Testis (tissue), 3 donors: ENCODE results near the gene NCSTN. TPM values are rescaled to one million over a fixed set of nuclear protein-coding genes. Genes with fewer than 3 reads are reported as not detected.

Experiments
- DNase-seq: peaks from one replicate; pipeline ENCODE4 v3.0.0-alpha.2; 2019
- H3K27ac ChIP-seq, 2 donors: fragments of 200-600 bp; sonication (generic); one replicate each; pipeline ENCODE4 v1.5.1; 2019
- H3K27me3 ChIP-seq: fragments of 200-600 bp; sonication (generic); one replicate; pipeline ENCODE4 v1.5.1; 2019
- H3K36me3 ChIP-seq: fragments of 200-600 bp; sonication (generic); one replicate; pipeline ENCODE4 v1.5.1; 2017; ENCODE audit warnings: low read depth; ENCODE audit errors: missing control alignments
- H3K4me1 ChIP-seq: fragments of 200-600 bp; sonication (generic); one replicate; pipeline ENCODE4 v1.5.1; 2019
- H3K4me3 ChIP-seq, 2 donors: fragments of 200-600 bp; sonication (generic); one replicate each; pipeline ENCODE4 v1.5.1; 2017 to 2019
- H3K9me3 ChIP-seq: fragments of 200-600 bp; sonication (generic); one replicate; pipeline ENCODE4 v1.5.1; 2017
- CTCF ChIP-seq, 3 experiments: fragments of 450-650 bp in 2 of 3; fragments of 200-600 bp in 1 of 3; sonication (generic) in 1 of 3; IDR thresholded peaks; one replicate each; pipeline ENCODE4 v1.5.1; 2016 to 2019; ENCODE audit warnings: antibody characterized with exemption in 3 of 3, mild to moderate bottlenecking in 2 of 3, moderate library complexity in 1 of 3
- POLR2A ChIP-seq: fragments of 450-650 bp; IDR thresholded peaks from one replicate; pipeline ENCODE4 v1.6.1; 2017; ENCODE audit warnings: antibody characterized with exemption, mild to moderate bottlenecking, moderate library complexity
- WGBS, 2 donors: methylation state at CpG; one replicate each; pipeline ENCODE4 v1.1.5; 2018; 5-methylcytosine and 5-hydroxymethylcytosine counted together
- intact Hi-C: fragments of 100-400 bp; cut with DNase I; formaldehyde crosslinking; loops from one replicate; pipeline ENCODE4 v1.15.1; 2023; ENCODE audit warnings: low total_unique reads
- polyA plus RNA-seq: library from polyadenylated mRNA; stranded (reverse); fragments of 350-450 nt; fragmentation: Illumina TruSeq; extraction: RNeasy Lipid Tissue Mini Kit (QIAGEN cat#74804); gene quantifications from one replicate; pipeline ENCODE4 v1.2.3, GENCODE V29; 2014; ENCODE audit warnings: low read depth, low replicate concordance; ENCODE audit not compliant: insufficient read depth
- total RNA-seq, 2 donors: library from RNA; depleted of rRNA; stranded (reverse); fragments of >200 nt; gene quantifications; one replicate each; pipeline ENCODE4 v1.2.3, GENCODE V29; 2016

NCSTN gene
- total and polyA plus RNA-seq, 3 donors from 2014 or later: 109 to 115 (median 112) TPM

- no peaks in the 10 kb centered on the region for H3K27me3 ChIP-seq
- WGBS, 2 donors: 92 to 94% methylated on average over 6 of the region's 6 CpGs
- no peak for DNase-seq
- TF ChIP-seq CTCF (IDR thresholded peaks at IDR 0.05) (no peak), POLR2A (no peak)
- intact Hi-C loops: no loop called here
- H3K4me1 ChIP-seq: peaks cover 9% of the 10 kb centered on the region
- no peak overlapping the region for H3K27ac ChIP-seq
- H3K4me3 ChIP-seq: no peak overlapping the region
- no peaks in the 10 kb centered on the region for H3K36me3 ChIP-seq
- H3K9me3 ChIP-seq: no peaks in the 10 kb centered on the region
Measured at GRCh38 chr1:160344936-160345335, 1.8 kb downstream of the NCSTN start.

DNA sequence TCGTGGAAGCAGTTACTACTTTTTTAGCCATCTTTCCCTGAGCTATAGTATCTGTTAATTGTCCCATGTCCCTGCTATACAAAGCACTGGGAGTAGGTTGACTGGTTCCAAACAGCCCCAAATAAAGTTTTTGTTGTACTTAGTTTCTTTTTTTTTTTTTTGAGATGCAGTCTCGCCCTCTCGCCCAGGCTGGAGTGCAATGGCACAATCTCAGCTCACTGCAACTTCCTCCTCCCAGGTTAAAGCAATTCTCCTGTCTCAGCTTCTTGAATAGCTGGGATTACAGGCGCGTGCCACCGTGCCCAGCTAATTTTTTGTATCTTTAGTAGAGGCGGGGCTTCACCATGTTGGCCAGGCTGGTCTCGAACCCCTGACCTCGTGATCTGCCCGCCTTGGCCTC lies 3.3 kb downstream of the NCSTN start:
- DNase-seq: no peak
- Histone ChIP-seq H3K27ac (no peak overlapping the region), H3K4me3 (no peak overlapping the region), H3K4me1 (peaks cover 9% of the 10 kb centered on the region), H3K36me3 (no peaks in the 10 kb centered on the region), H3K27me3 (no peaks in the 10 kb centered on the region), H3K9me3 (no peaks in the 10 kb centered on the region)
- no peak for TF ChIP-seq CTCF (IDR thresholded peaks at IDR 0.05)
- TF ChIP-seq POLR2A: no peak
- WGBS, 2 donors: 85 to 93% methylated on average over 10 of the region's 10 CpGs
- intact Hi-C loops: no loop called here

GRCh38 chr1:160346958-160347357 lies 3.8 kb downstream of the NCSTN start:
- DNase-seq: no peak
- no peak overlapping the region for H3K4me3 ChIP-seq
- H3K36me3 ChIP-seq: no peaks in the 10 kb centered on the region
- no peak for TF ChIP-seq CTCF (IDR thresholded peaks at IDR 0.05)
- no peak for TF ChIP-seq POLR2A
- H3K27me3 ChIP-seq: no peaks in the 10 kb centered on the region
- WGBS, 2 donors: 74 to 77% methylated on average over 4 of the region's 4 CpGs
- H3K27ac ChIP-seq: no peak overlapping the region
- intact Hi-C loops: no loop called here
- H3K4me1 ChIP-seq: peaks cover 9% of the 10 kb centered on the region
- no peaks in the 10 kb centered on the region for H3K9me3 ChIP-seq

DNA sequence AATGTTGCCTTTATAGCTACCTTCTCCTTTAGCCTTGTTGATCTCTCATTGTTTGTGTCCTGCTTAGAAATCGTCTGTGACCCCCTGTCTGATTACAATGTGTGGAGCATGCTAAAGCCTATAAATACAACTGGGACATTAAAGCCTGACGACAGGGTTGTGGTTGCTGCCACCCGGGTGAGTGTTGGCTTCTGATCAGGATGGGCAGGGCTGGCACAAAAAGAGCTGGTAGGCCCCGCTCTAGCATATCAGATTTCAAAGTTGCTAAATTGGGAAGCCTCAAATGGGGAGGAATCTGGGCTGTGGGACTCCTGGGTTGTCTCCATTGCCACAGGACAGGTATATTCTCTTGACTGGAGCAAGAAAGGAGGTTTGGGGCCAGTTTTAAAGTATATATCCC lies 8.4 kb downstream of the NCSTN start:
- no peaks in the 10 kb centered on the region for H3K9me3 ChIP-seq
- WGBS, 2 donors: 87 to 91% methylated on average over 4 of the region's 4 CpGs
- H3K4me1 ChIP-seq: peaks cover 2% of the 10 kb centered on the region
- intact Hi-C loops: no loop called here
- no peak overlapping the region for H3K4me3 ChIP-seq
- no peak for TF ChIP-seq CTCF (IDR thresholded peaks at IDR 0.05)
- no peak for TF ChIP-seq POLR2A
- H3K36me3 ChIP-seq: no peaks in the 10 kb centered on the region
- H3K27ac ChIP-seq: no peak overlapping the region
- H3K27me3 ChIP-seq: no peaks in the 10 kb centered on the region
- DNase-seq: no peak

- no peaks in the 10 kb centered on the region for H3K27me3 ChIP-seq
- intact Hi-C loops: no loop called here
- 91 to 94% methylated on average over 8 of the region's 8 CpGs for WGBS, 2 donors
Measured at GRCh38 chr1:160352555-160352954, 9.4 kb downstream of the NCSTN start.

More at GRCh38 chr1:160352555-160352954, 9.4 kb downstream of the NCSTN start:
- H3K9me3 ChIP-seq: no peaks in the 10 kb centered on the region
- no peak overlapping the region for H3K4me3 ChIP-seq
- TF ChIP-seq POLR2A (no peak), CTCF (IDR thresholded peaks at IDR 0.05) (no peak)
- H3K36me3 ChIP-seq: no peaks in the 10 kb centered on the region
- no peak overlapping the region for H3K27ac ChIP-seq
- H3K4me1 ChIP-seq: no peaks in the 10 kb centered on the region
- DNase-seq: no peak
